HepG2 (cell line): Measurements from ENCODE around the gene CENATAC. TPM values are rescaled to one million over a fixed set of nuclear protein-coding genes. Genes with fewer than 3 reads are reported as not detected.
A peak's percentile ranks its signal among the peaks of the same experiment; 100 is the strongest.

Experiments
- AGO2 ChIP-seq: fragments of 200-400 bp; formaldehyde crosslinking; optimal IDR thresholded peaks from 2 replicates; pipeline ENCODE3; 2017; ENCODE audit warnings: mild to moderate bottlenecking, low read depth, low read length, moderate library complexity
- ASH2L ChIP-seq: fragments of 300-600, 200-600 bp; sonication (generic); IDR thresholded peaks from 2 replicates; pipeline ENCODE4 v1.7.0; 2017; ENCODE audit warnings: low read depth, mild to moderate bottlenecking, moderate library complexity, mixed read lengths, low read length; ENCODE audit not compliant: insufficient read length
- DPF2 ChIP-seq: sonication (generic); formaldehyde crosslinking; IDR thresholded peaks from 2 replicates; pipeline ENCODE4 v1.4.0; 2020; ENCODE audit warnings: mild to moderate bottlenecking, low read depth, missing genetic modification reagents, borderline replicate concordance
- HNF4A ChIP-seq: sonication (generic); formaldehyde crosslinking; IDR thresholded peaks from 2 replicates; pipeline ENCODE4 v1.4.0; 2020; ENCODE audit warnings: missing genetic modification reagents
- KIAA2018 ChIP-seq: sonication (generic); formaldehyde crosslinking; IDR thresholded peaks from 2 replicates; pipeline ENCODE4 v1.5.0; 2020; ENCODE audit warnings: mild to moderate bottlenecking, missing genetic modification reagents, borderline replicate concordance
- KLF6 ChIP-seq: IDR thresholded peaks from 2 replicates; pipeline ENCODE4 v1.8.0; 2016; ENCODE audit warnings: missing biosample characterization, missing genetic modification reagents
- MAX ChIP-seq: IDR thresholded peaks from 2 replicates; pipeline ENCODE4 v1.6.1; 2012; ENCODE audit warnings: inconsistent platforms
- PLSCR1 ChIP-seq: sonication (generic); formaldehyde crosslinking; IDR thresholded peaks from 2 replicates; pipeline ENCODE4 v1.5.0; 2020; ENCODE audit warnings: missing genetic modification reagents, mild to moderate bottlenecking, borderline replicate concordance
- ZBTB38 ChIP-seq: sonication (generic); formaldehyde crosslinking; IDR thresholded peaks from 2 replicates; pipeline ENCODE4 v1.5.1; 2020; ENCODE audit warnings: mild to moderate bottlenecking, missing genetic modification reagents
- ZNF281 ChIP-seq: sonication (generic); formaldehyde crosslinking; IDR thresholded peaks from 2 replicates; pipeline ENCODE4 v1.4.0; 2020; ENCODE audit warnings: missing genetic modification reagents, borderline replicate concordance
- ZNF335 ChIP-seq: sonication (generic); formaldehyde crosslinking; IDR thresholded peaks from 2 replicates; pipeline ENCODE4 v1.4.0; 2020; ENCODE audit warnings: missing genetic modification reagents
- ZNF616 ChIP-seq: sonication (generic); formaldehyde crosslinking; IDR thresholded peaks from 2 replicates; pipeline ENCODE4 v1.5.0; 2020; ENCODE audit warnings: low read depth, mild to moderate bottlenecking, missing genetic modification reagents
- ZNF691 ChIP-seq: sonication (generic); formaldehyde crosslinking; IDR thresholded peaks from 2 replicates; pipeline ENCODE4 v1.4.0; 2020; ENCODE audit warnings: missing genetic modification reagents, low read depth, mild to moderate bottlenecking, borderline replicate concordance
- ZNF713 ChIP-seq: sonication (generic); formaldehyde crosslinking; IDR thresholded peaks from 2 replicates; pipeline ENCODE4 v1.4.0; 2020; ENCODE audit warnings: mild to moderate bottlenecking, missing genetic modification reagents
- ZNF776 ChIP-seq: sonication (generic); formaldehyde crosslinking; IDR thresholded peaks from 2 replicates; pipeline ENCODE4 v1.4.0; 2020; ENCODE audit warnings: mild to moderate bottlenecking, missing genetic modification reagents
- polyA plus RNA-seq, 8 experiments: library from polyadenylated mRNA; depleted of rRNA in 3 of 8; stranded (reverse) in 7 of 8; unstranded in 1 of 8; fragments of >200 nt; fragmentation: Illumina TruSeq in 4 of 8; extraction: Trizol in 4 of 8; gene quantifications; 2 replicates each; pipeline versions ENCODE4 v1.2.1 to v1.2.3, GENCODE V29; 2011 to 2016; ENCODE audit warnings: low read depth in 4 of 8, missing spikeins in 1 of 8, mixed read lengths in 1 of 8; ENCODE audit not compliant: insufficient read depth in 1 of 8
- total RNA-seq, 5 experiments: library from RNA; depleted of rRNA; stranded (reverse); fragments of >200 nt; fragmentation: Illumina TruSeq; extraction: Trizol; gene quantifications; 2 replicates each; pipeline ENCODE4 v1.2.3, GENCODE V29; 2016; ENCODE audit warnings: low read depth in 1 of 5

Gene CENATAC
- total and polyA plus RNA-seq, 2 of the 13 experiments (the other 11 are each of a cell fraction or from before 2014, with no cell fraction given), result 21.7 to 25.0 TPM

- TF ChIP-seq HNF4A (CRISPR knock-in tag) (peak; percentile 69), ZNF335 (CRISPR knock-in tag) (no peak), KLF6 (CRISPR knock-in tag) (no peak), ZNF691 (CRISPR knock-in tag) (0 out of 2 replicates have a peak, but pooled peaks have one; percentile 16), ZBTB38 (peak; percentile 82), KIAA2018 (CRISPR knock-in tag) (0 out of 2 replicates have a peak, but pooled peaks have one; percentile 34), ZNF281 (CRISPR knock-in tag) (peak; percentile 51; the same call in 1 of the 2 replicates), ZNF713 (CRISPR knock-in tag) (0 out of 2 replicates have a peak, but pooled peaks have one; percentile 42), ZNF776 (CRISPR knock-in tag) (0 out of 2 replicates have a peak, but pooled peaks have one; percentile 23), PLSCR1 (CRISPR knock-in tag) (no peak), AGO2 (peak; percentile 32), DPF2 (CRISPR knock-in tag) (0 out of 2 replicates have a peak, but pooled peaks have one; percentile 16), ZNF616 (CRISPR knock-in tag) (0 out of 2 replicates have a peak, but pooled peaks have one; percentile 8), ASH2L (peak; percentile 13), MAX (peak; percentile 75)
Measured at GRCh38 chr11:119025978-119026766, 28.2 kb downstream of the CENATAC start (continued).
